Measurements from ENCODE around the gene NSMCE1. TPM values are rescaled to one million over a fixed set of nuclear protein-coding genes. Genes with fewer than 3 reads are reported as not detected.

Gene NSMCE1
- polyA plus RNA-seq, 3 donors, result 75.7 to 87.5 (median 87.5) TPM

GRCh38 chr16:27233731-27234130 lies 34.8 kb downstream of the NSMCE1 start:
- DNase-seq, result no peak

DNA sequence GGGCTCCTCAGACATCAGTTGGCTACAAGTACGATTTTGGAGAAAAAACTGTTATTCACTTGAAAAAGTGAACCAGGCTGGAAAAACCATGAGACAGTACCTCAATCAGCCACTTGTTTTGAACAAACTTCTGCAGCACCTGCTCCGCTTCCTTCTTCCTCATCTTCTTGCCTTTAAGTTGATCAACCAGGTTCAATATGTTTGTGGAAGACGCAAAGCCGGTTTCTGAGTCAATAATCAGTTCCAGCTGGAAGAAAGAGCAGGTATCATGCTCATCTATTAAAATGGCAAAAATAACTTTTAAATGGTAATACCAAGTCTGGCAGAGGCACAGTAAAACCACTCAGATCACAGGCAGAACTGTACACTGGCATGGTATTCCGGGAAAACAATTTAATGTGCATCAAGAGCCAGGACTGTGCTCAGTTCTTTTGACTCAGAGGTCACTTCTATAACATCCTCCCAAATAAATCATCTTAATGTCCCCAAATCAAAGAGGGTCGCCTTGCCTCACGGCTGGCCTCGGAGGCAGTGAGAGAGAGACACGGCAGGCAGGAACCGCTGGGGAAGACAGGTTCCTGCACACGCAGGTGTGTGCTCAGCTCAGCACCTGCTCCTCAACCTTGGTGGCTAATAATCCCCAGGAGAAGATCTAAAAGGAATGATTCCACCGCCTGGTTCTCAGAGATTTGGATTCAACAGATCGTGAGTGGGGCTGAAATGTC lies 35.5 kb downstream of the NSMCE1 start:
- DNase-seq, result no peak

DNA sequence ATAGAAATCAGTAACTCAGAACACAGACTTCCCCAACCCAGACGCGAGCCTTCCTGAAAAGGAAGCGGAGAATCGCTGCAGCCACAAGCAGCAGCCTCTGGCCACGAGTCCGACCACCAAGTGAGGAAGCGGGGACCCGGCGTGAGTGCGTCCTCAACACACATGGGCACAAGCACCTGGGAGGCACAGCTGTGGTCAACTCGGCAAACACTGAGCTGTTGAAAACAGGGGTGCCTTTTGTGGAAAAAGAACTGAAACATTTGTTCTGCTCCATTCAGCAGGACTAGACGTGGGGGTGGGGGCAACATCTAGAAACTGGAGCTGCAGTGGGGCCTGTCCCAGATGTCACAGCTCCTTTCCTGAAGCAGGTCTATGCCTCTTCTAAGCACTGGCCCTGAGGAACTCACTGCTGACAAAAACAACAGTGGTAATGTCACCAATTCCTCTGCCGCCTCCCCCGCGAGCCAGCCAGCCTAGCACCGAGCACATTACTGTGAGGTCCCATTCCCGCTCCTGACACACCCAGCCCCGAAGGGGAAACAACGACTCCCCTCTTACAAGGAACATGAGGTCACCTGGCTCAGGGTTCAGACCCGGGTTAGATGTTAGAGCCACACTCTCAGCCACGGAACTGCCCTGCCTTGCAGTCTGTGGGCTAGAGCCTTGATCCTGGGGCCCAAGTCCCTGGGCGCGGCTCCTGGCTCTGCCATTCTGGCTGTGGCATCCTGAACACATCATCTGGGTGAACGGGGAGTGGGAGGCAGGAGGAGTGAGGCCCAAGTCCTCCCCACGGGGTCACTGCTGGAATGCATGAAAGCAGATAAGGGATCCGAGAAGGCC lies 36.3 kb downstream of the NSMCE1 start:
- no peak for DNase-seq

- DNase-seq, result no peak
Measured at GRCh38 chr16:27231692-27232060, 36.9 kb downstream of the NSMCE1 start.

DNA sequence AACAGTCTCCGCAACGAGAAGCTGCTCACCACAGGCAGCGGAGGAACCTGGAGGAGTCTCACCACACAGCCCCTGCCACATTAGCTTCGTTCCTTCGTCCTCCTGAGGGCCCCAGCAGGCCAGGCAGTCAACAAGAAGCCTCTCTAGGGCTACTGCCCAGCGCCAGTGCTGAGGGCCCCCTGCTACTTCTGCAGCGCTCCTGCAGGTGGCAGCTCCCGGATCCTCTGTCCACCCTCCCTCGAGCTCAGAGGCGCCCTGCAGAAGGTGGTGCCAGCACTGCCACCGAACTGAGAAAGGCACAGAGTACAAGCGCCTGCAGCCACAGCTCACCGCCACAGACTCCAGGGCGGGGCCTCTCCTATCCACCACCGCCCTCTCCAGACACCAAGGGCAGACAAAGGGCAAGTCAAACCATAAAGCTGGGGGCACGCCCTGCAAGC lies 38.0 kb downstream of the NSMCE1 start:
- no peak for DNase-seq

- no peak for DNase-seq
Measured at GRCh38 chr16:27229891-27230470, 38.6 kb downstream of the NSMCE1 start.

DNA sequence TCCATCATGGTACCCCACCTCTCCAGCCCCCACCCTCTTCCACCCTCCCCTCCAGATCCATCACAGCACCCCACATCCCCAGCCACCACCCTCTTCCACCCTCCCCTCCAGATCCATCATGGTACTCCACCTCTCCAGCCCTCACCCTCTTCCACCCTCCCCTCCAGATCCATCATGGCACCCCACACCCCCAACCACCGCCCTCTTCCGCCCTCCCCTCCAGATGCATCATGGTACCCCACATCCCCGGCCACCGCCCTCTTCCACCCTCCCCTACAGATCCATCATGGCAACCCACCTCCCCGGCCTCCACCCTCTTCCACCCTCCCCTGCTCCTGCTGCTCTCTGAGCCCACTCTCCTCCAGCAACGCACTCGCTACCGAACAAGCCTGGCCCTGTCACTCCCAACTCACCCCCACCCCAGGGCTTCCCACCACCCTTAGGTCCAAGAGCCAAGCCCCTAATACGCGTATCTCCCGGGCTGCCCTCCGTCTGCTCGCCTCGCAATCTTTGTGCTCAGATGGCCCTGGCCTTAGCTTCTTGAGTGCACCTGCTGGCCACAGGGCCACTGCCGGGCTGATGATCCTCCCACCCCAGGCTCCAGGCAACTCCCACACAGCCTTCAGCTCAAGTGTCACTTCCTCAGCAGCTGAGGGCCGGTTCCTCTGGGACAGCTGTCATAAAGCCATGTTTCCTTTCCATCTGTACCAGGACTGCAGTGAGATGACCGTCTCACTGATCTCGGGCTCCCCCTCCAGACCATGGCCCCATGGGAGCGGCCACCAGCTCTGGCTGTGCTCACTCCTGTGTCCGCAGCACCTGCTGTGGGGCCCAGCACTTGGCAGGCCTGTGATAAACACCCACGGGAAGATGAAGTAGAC lies 39.7 kb downstream of the NSMCE1 start:
- peak; percentile 79 for DNase-seq

DNA sequence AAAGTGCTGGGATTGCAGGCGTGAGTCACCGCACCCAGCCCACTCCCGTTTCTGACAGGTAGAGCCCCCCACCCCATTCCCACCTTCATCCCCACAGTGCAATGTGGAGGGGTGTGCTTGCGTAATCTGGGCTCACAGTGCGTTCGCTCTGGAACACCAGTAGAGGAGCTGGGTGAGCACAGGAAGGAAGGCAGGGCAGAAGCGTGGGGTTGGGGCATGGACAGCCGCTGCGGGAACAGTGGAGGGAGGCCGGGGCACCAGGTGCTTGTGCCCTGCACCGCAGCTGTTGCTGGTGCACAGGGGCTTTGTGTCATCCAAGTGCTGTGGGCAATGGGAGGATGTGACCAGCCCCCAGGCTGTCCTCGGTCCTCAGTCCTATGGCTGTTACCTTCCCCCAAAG lies 40.5 kb downstream of the NSMCE1 start:
- no peak for DNase-seq

GRCh38 chr16:27226976-27227705 lies 41.4 kb downstream of the NSMCE1 start:
- DNase-seq, result no peak

- no peak for DNase-seq
Measured at GRCh38 chr16:27226476-27226875, 42.1 kb downstream of the NSMCE1 start.

DNA sequence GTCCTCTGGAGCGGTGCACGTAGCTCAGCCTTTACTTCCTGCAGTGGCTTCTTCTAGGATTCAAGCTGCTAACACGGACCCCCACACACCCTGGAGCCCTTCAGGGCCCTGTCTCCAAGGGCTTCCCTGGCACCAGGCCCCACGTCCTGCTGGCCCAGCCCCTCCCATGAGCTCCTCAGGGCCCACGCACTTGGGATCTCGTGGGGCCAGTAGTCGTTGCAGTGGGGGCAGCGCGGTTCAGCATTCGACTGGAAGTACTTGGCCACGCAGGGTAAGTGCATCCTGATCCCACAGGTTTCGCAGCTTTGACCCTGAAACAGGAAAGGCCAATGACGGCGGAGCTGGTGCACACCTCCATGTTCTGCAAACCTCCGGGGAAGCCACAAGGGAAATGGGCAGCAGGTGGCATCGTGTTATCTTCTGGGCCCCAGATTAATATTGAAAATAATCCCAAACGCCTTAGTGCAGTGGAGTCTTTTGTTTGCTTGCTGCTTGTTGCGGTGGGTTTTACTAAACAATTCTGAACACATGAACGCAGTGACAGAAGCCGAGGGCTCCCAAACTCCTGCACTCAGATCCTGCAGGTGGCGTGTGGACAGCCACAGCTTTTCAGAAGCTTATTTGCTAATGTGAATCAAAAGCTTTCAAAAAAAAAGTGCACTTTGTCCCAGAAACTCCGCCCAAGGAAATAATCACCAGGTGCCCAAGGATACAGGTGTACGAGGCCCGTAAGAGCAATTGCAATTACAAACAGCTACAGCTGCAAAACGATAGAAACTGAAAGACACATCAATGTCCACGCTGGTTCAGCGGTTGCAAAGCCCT lies 42.8 kb downstream of the NSMCE1 start:
- no peak for DNase-seq

GRCh38 chr16:27224741-27225300 lies 43.8 kb downstream of the NSMCE1 start:
- no peak for DNase-seq

DNA sequence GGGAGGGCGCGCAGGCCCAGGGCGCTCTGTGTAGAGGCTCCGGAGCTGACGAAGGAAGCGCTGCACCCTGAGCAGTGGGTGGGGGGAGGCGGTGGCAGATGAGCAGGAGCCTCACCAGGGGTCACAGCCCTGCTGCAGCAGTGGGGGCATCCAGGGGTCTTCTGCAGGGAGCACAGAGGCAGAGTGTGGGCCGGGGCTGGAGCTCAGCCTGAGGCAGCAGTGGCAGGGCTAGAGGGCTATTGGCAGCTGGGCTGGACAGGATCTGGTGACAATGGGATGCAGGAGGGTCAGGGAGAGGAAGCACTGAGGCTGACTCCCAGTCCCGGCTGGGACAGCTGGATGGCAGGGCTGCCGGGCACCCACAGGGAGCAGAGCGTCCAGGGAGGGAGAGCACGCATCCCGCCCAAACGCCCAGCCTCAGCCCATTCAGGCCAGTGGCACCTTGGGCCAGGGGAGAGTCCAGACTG lies 44.3 kb downstream of the NSMCE1 start:
- DNase-seq, result no peak

DNA sequence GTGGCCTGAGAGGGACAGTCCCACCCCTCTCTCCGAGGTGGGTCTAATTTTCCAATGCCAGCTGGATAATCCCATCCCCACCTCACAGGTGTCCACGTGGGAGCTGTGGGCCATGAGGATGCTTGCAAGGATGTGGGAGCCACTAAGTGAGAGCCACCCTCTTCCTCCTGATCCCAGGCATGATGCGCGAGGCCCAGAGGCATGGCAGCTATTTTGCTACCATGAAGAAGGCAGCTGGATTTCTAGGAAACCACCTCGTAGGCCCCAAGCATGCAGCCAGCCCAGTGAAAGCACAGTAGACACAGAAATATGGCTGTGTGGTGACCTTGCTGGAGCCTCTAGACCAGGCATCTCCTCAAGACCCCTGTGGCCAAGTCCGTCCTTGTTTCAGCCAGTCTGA lies 44.9 kb downstream of the NSMCE1 start:
- DNase-seq, result no peak

DNA sequence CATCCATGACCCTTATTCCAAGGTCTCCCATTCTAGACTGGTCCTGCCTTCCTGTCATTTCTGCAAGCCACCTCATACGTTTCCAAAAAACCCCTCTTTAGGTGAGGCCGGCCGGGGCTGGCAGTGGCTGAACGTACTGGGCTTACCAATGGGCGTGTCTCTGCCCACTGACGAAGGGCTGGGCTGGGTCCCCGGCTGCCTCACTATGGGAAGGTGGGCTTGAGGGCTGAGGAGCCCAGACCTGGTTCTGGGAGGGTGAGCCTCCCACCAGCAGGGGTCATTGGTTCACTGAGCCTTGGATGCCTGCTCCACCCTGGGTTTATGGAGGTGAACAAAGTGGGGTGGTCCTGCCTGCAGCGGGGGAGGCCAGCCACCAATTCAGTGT lies 45.4 kb downstream of the NSMCE1 start:
- no peak for DNase-seq

DNA sequence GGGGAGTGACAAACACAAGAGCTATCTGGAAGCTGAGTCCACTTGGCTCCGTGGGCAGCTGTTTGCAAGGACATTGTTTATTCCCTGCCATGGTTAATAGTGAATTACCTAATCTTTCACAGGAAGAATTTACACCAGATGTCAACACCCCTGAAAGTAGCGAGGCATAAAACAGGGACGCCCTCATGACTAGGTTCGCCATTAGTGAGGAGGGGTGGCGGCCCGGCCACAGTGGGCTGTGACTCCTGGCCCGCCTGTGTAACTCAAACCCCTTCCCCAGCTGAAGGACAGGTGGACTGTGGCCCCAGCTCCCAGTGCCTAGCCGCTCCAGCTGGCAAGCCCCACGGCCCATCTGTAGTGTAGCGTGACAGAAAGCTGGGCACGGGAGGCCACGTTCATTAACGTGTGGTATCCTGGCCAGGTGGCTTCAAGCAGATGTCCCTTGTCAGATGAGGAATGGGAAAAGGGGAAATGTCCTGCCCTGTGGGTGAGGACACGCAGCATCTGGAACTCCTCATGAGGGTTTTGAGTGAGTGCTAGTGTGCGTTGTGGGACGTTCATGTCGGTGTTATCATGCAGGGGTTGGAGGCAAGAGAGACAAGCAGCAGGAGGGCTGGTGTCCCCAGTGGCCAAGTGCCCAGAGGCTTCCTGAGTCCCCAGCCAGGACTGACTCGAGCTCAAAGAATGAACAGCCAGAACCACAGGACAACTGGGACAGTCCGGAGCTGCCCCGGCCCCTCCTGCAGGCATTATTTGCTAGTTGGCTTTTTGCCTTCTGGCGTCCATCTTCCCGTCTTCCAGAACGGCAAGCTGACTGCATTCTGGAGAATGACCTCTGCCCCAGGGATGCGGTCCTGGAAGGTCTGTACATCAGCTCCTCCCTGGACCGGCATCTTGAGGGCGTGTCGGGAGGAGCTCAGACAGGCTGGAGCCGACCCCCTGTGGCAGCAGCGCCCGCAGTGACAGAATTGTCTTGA lies 46.0 kb downstream of the NSMCE1 start:
- peak; percentile 59 for DNase-seq

DNA sequence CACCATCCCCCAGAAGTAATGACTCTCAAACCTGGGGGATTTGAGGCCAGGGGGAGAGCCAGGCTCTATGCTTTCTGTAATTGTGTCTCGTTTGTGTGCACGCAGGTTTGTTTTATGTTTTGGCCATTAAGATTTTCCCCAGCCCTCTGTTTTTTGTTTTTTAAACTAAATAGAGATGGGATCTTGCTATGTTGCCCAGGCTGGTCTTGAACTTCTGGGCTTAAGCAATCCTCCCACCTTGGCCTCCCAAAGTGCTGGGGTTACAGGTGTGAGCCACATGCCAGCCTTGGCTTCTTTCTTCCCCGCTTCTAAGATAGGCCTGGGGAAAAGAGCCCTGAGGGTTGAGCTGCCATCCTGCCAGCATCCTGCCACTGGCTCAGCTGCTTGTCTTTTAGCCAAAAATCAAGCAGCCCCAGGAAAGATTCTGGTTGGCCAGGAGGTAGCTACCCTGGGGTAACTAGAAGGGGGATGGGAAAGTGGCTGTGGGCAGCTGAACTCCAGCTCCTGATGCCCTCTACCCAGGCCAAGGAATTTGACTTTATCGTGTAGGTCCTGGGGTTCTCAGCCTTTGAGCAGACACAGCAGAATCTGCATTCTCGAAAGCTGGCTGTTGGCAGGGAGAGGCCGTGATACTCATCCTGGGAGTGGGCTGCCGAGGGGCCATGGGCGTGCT lies 46.9 kb downstream of the NSMCE1 start:
- no peak for DNase-seq

GRCh38 chr16:27220991-27221390 lies 47.6 kb downstream of the NSMCE1 start:
- no peak for DNase-seq

Measured in renal pelvis (tissue), 4 donors.